ENCODE measurements around the gene GABRR2.

GABRR2 gene

DNA sequence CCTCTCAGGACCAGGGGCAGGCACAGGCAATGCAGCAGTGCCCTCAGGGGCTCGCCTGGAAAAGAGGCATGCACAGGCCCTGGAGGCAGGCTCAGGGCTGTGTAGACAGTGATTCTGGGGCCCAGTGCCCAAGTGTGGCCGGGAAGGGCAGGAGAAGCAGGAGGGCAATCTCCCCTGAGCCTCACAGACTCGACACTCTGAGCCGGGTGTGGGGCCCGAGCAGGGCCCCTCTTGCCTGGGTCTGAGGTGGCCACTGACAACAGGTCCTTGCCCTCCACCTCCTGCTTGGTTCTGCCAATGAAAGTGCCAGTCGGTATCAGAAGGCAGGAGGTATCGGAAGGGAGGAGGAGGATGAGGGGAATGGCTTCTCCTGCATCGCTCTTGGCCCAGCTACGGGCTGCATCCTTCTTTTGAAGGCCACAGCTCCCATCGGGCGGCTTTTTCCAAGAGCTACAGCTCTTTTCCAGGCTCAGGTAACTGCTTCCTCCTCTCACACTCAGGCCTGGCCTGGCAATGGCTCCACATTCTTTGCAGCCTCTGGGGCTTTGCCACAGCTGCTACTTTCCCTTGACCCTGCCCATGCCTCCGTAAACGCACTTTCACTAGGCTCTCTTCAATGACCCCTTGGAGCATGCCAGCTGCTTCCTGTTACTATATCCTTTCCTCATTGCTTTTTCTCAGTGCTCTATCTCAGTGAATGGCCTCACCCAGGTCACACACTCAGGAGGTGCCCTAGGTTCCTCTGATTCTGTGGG, 24.5 kb downstream of the GABRR2 start:
- no peak for DNase-seq

DNA sequence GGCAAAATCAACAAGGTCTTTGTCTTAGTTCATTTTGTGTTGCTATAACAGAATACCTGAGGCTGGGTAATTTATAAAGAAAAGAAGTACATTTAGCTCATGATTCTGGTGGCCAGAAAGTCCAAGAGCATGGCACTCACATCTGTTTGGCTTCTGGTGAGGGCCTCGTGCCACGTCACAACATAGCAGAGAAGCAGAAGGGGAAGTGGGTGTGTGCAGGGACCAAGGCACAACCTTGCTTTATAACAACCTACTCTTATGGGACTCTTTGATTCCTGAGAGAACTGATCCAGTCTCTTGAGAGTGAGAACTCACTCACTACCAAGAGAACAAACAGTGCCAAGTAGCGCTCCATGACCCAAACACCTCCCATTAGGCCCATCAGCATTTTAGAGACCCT, 25.4 kb downstream of the GABRR2 start:
- no peak for DNase-seq

DNA sequence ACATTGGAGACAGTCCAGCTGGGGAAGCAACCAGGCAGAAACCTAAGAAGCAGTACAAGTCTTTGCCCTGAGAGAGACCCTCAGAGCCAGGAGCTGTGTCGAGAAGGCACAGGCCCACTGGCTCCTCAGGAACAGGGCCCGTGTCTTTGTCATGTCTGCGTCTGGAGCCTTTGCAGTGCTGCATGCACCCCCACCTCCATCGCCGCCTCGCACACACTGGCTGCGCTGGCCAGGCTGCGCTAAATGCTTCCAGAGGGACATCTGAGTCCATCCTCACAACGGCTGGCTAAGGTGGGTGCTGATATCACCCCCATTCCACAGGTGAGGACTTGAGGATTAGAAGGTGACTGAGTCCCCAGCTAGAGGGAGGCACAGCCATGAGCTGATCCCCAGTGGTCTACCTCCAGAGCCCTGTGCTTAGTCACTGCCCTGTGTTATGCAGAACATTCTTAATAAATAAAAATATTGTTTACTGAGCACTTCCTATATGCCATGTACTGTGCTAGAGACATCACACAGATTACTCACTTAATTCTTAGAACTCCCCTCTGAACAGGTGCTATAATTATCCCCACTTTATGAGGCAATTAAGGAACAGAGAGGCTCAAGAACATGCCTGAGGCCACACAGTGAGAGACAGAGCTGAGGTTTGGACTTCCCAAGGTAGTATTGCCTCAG, 27.6 kb downstream of the GABRR2 start:
- no peak for DNase-seq

DNA sequence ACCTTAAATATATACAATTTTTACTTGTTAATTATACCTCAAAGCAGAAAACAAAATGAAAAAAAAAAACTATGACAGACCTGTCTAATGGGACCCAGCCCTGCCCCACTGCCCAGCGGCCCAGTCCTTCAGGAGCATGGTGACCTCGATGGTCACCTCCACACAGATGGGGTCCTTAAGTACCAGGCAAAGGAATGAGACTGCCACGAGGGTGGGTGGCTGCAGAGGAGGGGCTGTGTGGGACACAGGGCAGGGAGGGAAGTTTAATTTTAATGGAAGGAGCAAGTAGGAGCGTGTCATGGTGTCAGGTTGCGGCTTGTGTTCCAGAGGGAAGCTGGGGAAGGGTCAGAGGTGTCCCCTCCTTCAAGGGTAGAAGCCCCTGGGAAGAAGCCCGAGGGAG, 28.6 kb downstream of the GABRR2 start:
- no peak for DNase-seq

DNA sequence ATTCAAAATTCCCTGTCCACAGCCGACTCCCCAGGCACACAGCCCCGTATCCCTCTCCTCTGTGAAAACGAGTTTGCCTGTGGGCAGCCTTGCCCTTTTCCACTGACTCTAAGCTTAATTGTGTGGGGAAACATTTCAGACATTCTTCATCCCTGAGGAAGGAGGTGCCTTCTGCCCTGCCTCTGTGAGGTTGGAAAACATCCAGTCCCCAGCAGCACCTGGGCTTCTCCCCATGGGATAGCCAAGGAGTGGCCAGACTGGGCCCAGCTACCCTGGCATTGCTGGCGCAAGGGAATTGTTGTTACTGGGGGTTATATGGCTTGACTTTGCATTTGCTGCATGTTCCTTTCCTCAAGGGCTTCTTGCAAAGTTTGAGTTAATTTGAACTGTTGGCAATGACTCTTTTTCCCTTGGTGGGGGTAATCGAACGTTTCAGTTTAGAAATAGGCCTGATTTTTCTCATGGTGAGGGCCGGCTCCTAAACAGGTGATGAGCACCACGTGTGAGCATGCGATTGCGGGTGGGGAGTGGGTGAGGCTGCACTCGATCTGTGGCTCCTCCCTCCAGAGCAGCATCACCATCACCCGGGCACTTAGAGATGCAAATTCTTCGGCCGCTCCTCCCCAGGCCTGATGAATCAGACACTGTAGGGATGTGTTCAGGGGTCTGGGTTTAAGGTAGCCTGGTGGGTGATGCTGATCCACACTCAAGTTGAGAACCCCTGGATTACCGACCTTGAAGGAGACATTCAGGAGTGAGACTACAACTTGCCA, 29.9 kb downstream of the GABRR2 start:
- no peak for DNase-seq

DNA sequence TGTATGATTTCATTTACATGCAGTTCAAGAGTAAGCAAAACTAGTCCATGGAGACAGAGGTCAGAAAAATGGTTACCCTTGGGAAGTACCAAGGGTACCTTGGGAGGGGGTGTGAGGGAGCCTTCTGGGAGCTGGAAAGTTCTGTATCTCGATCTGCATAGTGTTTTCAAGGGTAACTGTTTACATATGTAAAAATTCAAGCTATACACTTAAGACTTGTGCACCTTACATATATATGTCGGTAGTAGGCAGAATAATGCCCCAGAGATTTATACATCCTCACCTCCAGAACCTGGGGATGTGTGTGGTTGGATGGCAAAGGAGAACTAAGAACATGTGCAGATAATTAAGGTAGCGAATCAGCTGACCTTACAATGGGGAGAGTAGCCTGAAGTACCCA, 31.0 kb downstream of the GABRR2 start:
- DNase-seq: no peak

DNA sequence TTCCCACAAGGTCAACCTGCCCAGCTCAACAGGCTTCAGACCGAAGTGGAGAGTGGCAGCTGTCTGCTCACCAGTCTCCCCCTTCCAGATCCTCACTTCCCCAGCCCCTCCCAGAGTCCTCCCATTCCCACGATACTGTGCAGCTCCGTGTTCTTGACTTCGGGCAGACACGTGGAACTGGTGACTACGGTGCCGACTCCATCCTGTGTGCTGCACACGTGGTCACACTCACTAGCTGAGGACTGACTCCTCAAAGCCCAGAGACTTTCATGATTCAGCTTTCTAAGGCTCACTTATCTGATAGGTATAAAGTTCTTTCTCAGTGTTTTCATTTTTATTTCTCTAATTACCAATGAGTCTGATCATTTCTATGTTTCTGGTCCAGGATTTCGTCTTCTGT, 32.4 kb downstream of the GABRR2 start:
- DNase-seq: no peak

DNA sequence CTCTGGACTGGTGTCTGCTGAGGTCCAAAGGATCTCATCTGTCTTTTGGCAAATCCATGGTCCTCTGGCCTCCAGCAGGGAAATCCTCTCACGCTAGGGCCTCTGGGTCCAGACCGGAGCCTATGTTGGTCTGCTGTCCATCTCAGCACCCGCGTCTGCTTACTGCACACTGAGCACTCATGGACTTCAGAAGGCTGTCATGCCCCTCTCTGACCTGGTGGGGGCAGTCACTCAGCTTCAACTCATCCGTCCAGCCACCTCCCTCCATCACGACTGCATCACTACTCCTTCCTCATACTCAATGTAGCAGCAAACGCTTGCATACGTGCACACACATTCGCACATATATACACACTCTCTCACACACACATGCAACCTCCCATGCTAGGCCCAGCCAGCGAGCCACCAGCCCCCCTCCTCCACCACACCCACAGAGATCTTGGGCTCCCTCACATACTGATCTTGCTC, 33.3 kb downstream of the GABRR2 start:
- peak; percentile 54 for DNase-seq

DNA sequence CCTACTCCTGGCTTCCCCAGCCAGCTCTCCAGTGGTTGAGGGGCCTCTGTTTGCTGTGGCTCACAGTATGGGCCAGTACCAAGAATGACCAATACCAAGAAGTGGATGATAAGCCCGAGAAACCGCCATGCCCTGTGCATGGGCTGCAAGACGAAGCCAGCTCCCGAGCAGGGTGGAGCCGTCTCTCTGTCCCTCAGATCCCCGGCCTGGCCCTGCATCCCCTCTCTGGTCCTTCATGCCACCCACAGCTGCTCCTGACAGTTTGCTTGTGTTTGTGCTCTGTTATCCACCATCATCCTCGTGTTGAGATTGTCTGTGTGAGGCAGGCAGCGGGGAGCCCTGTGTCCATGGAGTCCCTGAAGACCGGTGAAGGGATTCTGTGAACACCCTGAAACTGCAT, 36.1 kb downstream of the GABRR2 start:
- DNase-seq: no peak

DNA sequence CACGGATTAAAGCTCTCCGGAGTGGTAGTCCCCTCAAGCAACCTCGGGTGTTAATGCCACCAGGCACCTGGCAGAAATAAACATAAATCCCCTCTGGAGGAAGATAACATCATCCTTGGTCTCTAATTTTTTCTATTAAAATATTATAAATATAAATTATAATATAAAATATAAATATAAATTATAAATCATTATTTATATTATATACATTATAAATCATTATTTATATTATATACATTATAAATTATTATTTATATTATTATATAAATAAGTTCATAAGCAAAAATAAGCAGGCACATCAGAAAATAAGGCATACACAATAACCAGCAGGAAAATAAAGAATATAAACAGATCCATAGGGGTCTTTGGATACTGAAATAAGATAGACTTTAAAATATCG, 39.2 kb downstream of the GABRR2 start:
- DNase-seq: no peak

DNA sequence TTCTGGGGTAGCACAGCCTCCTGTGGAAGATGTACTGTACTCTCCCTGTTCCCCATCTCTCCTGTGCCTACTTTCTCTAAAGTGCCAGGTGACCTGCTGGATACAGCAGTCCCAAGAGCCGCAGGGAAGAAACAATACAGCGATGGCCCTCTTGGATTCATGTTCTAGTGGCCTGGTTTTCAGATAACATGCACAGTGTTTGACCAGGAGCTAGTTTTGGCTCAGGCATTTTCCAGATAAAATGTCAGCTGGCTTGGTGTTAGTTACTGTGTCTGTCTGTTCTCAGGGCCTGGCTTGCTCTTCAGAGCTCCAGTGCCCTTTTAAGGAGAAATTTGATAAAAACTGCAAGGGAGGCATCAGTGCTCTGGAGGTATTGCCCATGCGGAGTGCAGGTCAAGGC, 41.3 kb downstream of the GABRR2 start:
- DNase-seq: no peak

DNA sequence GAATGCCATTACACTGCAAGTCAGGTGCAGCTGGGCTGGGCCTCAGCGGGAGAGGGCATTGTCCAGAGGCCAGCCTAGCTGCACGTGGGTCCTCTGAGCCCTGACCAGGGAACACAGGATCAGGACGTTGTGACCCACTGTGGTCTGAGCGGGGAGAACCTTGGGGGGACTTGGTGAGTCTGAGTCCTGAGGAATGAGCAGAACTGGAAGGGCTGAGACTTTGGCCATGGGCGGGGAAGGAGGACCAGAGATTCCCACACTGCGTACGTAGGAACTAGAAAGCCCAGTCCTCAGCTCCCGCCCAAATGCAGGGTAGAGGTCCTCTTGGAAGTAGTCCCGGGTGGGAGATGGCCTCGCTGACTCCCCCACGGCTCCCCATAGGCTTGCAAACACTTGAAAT, 42.5 kb downstream of the GABRR2 start:
- no peak for DNase-seq

DNA sequence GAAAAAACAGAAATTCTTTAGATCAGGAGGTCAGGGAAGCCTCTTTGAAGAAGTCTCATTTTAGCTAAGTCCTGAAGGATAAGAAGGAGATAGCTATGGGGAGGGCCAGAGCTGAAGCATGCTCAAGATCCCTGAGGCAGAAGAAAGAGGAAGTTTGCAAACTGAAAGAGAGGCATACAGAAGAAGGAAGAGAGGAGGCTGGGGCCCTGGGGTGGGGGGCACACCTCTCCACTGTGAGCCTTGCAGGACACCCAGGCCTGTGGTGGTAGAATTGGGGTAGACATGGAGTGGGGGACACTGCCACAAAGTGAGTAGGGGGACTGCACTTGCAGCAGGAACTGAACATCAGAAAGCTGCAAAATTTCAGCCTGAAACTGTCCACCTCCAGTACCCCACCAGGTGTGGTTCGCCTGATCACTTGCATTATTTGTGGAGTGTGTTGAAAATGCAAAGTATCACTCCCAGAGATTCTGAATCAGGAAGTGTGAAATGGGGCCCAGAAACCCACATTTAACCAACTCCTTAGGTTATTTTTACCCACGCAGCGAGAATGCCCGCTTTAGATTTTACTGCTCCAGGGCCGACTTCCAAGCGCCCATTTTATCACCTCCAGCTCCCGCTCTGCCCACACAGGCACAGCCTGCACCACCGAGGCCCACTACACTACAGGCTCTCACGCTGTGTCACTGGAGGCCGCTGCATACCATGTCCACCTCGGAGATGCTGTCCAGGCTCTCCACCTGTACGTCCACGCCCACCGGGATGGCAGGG, 44.0 kb downstream of the GABRR2 start:
- no peak for DNase-seq

DNA sequence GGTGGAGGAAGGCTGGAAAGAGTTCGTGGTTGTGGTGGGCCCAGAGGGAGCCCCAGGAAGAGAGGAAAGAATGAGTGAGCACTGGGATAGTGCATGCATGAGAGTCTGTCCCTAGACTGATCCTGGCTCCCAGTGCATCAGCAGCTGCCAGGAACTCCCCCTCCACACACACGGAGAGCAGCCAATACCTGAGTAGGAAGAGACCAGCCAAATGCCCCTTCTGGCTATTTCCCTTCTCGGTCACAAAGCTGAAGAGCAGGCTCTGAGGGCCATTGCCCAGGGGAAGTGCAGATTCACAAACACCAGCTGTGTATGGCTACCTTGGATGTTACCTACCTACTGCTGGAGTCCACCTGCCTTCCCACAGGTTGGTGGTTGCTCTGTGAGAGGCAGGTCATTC, 45.1 kb downstream of the GABRR2 start:
- DNase-seq: no peak

DNA sequence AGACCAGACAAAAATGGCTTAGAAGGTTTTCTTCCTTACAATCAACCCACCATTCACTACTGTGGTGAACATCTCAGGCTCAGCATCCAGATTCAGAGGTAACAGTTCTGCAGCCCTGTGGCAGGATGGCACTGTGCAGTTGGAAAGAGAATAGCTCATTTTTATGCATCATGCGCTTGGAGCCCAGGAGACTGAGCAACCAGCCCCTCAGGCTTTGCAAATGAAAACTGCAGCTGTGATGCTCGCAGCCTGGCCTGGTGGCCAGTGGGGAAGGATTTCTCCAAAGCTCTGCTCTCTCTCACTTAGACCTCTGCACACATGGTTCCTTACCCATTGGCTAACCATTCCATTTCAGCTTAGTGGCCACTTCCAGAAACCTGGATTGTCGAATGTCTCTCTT, 45.8 kb downstream of the GABRR2 start:
- DNase-seq: no peak

DNA sequence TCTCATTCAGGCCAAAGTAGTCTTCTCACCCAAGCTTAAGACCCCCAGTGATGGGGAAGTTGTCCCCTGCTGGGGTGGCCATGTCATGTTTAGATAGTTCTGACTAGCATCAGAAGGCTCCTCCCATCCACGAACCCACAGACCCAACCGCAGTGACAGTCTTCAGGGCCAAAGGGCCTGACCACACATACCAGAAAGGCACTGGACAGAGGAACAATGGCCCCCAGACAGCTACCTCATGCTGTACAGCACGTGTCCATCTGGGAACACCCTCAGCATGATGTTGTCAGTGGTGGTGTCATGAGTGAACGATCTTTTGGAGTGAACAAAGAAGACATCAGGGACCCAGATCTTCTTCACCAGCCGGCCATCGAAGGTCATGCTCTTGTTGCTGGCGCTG, 46.3 kb downstream of the GABRR2 start:
- no peak for DNase-seq

DNA sequence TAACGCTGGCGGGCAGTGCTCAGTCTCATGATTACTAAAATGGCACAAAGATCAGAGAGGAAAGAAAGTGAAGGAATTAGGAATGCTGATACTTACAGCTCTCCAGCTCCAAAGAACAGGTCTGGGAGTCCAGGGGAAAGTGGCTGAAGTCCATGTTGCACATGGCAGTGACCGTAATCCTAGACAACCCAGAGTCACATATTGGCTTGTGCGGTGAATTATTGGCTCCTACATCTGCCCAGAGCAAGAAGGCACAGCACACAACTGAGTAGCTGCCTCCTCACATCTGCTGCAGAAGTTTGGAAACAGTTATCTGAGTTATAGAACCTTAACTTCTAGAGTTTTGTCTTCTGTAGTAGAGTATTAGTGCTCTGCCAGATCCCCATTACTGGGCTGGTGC, 47.2 kb downstream of the GABRR2 start:
- no peak for DNase-seq

DNA sequence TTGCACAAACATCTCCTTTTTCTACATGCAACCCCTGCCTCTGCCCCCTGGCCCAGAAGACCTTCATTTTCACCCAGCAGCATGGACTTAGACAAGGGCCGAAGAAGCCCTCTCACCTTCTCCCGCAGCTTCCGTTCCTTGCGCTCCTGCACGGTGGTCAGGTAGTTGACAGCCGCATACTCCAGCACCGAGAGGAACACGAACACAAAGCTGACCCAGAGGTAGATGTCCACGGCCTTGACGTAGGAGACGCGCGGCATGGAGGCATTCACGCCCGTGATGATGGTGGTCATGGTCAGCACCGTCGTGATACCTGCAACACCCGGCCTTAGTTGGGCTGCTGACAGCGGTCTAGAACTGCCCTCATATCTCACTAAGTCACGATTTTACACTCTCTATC, 50.8 kb downstream of the GABRR2 start:
- no peak for DNase-seq

DNA sequence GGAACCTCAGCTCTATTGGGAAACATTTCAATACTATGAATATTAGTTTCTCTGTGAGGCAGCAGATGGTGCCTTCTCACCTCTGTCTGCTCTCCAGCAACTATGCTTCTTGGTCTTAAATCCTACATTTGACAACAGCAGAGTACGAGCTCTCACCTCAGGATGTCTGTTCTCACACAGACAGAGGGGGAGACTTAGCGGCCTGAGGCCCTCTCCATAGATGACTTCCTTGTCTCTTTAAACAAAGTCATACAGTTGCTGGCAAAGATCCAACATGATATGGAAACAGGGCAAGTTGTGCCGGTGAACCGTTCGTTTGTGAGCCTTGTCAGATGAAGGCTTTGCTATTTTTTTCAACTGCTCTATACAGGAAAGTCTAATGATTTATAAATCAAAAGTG, 54.3 kb downstream of the GABRR2 start:
- DNase-seq: no peak

DNA sequence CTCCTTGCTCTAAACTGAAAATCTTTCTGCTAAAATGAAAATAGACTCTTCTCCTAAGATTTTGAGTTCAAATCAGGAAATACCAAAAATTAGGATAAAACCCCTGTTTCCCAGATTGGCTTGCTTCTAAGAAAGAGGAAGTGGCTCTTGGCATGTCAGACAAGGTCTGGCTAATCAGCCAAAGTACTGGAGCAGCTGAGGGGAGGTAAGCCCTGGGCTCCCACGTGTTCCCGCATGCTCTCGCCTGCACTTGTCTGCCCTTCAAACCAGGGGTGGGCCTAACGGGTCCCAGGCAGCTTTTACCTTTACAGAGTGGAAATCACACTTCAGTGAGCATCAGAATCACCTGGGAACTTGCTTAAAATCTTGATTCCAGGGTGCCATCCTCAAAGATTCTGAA, 54.8 kb downstream of the GABRR2 start:
- no peak for DNase-seq

DNA sequence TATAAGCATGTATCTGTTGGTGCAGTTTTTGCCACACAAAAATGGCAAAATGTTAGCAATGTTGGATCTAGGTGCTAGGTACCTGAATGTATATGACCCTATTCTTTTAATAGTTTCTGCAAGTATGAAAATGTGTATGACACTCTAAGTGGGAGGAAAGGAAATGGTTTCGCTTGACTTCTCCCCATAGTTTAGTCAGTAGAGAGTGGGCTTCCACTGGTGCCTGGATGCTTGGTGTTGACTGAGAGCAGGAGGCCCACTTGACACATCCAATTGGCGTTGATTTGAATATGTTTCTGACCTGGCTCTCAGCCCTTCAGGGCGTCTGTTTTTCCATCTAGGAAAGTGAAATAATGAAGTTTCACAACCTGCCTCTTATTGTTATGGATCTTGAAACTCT, 56.2 kb downstream of the GABRR2 start:
- no peak for DNase-seq

DNA sequence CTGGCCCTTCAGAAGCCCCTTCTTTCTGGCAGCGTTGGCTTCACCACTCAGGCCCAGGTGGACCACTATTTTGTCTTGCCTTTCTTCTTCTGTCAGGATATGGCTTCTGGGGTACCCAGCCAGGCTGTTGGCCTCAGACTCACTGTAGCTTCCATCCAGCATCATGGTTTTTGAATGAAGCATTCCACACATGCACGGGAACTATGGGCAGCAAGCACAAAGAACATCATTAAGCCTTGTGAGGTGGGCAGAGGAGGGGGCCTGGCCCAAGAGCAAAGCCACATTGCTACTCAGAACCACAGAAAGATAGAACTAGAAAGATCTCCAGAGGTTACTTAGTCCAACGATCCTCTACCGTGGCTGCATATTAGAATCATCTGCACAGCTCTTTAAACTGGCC, 57.3 kb downstream of the GABRR2 start:
- DNase-seq: no peak

DNA sequence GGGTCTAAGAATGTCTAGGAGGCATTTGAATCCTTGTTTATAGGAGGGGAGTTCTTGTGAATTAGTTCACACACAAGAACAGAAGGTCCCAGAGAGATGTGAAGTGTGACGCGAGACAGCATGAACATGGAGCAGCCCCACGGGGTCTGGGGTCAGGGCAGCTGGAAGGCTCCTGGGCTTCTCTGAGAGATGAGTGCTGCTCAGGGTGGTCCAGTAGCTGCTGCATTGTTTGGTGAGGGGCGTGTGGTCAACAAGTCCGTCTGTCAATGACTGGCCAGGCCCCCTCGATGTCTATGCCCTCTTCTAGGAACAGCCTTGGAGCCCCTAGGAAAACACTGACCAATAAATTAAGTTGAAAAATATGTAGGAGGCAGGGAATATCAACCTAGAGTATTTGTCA, 57.8 kb downstream of the GABRR2 start:
- no peak for DNase-seq
